K562 (cell line): ENCODE data around the gene ODAD2. TPM values are rescaled to one million over a fixed set of nuclear protein-coding genes. Genes with fewer than 3 reads are reported as not detected.

Experiments used
- ATAC-seq: fragments of 200-7000 bp; cut with Tn5 transposase; 3 replicates; pipeline ENCODE4 v1.9.1; 2020; ENCODE audit warnings: moderate library complexity
- BruUV-seq: library from RNA; stranded (reverse); fragments of 400-500 nt; replicated peaks from 2 replicates; lab custom pipeline; 2021; lab: Mats Ljungman, UMichigan
- CTCF ChIA-PET: fragments of 300-600 bp; formaldehyde crosslinking; extraction: SDS; loops from one replicate; lab custom pipeline; 2021; ENCODE audit warnings: low intra/inter-chr PET ratio; lab: Yijun Ruan, JAX
- POLR2A ChIA-PET: fragments of 300-600, 350-650 bp; sonication (Branson Sonifier 250); formaldehyde crosslinking; extraction: SDS; loops from one replicate; lab custom pipeline; 2021; ENCODE audit warnings: antibody characterized with exemption, inconsistent platforms; lab: Yijun Ruan, JAX
- DNase-seq, 4 experiments: peaks; one replicate each; pipeline versions ENCODE4 v3.0.0 to v3.0.0-alpha.2; 2011 to 2018; ENCODE audit warnings: low spot score in 3 of 4, mixed read lengths in 3 of 4; ENCODE audit errors: extremely low read depth in 1 of 4
- FAIRE-seq: peaks from 2 replicates; lab custom pipeline; 2011; peaks lifted over from hg19 to GRCh38; lab: Jason Lieb, UNC
- H2AFZ ChIP-seq: 2 replicates; pipeline ENCODE4 v1.6.0; 2011; ENCODE audit warnings: low read depth, low read length, control low read depth, inconsistent platforms
- H3K27ac ChIP-seq: fragments of 200-600 bp; 3 replicates; pipeline ENCODE4 v1.8.0; 2011; ENCODE audit warnings: low read depth, mild to moderate bottlenecking, control low read depth, inconsistent platforms, low read length, moderate library complexity, mixed read lengths; ENCODE audit errors: extremely low read depth
- H3K27me3 ChIP-seq, 2 experiments: fragments of 300-600 bp in 1 of 2; 2 replicates in 1 of 2; 3 replicates in 1 of 2; pipeline versions ENCODE4 v1.6.0 to v1.8.0; 2011; ENCODE audit warnings: inconsistent platforms in 2 of 2, low read length in 2 of 2, mild to moderate bottlenecking in 1 of 2, mixed read lengths in 1 of 2, moderate library complexity in 1 of 2; ENCODE audit not compliant: control insufficient read depth in 2 of 2, insufficient read depth in 2 of 2
- H3K36me3 ChIP-seq: fragments of 300-600 bp; 3 replicates; pipeline ENCODE4 v1.8.0; 2011; ENCODE audit warnings: mild to moderate bottlenecking, low read length, inconsistent platforms; ENCODE audit not compliant: control insufficient read depth, insufficient read depth
- H3K4me1 ChIP-seq, 2 experiments: fragments of 200-600 bp in 1 of 2; replicated peaks in 1 of 2; 2 replicates in 1 of 2; 3 replicates in 1 of 2; pipeline versions ENCODE4 v1.5.1 to v1.8.0; 2011; ENCODE audit warnings: inconsistent platforms in 2 of 2, low read length in 2 of 2, mild to moderate bottlenecking in 1 of 2, mixed read lengths in 1 of 2, moderate library complexity in 1 of 2; ENCODE audit not compliant: control insufficient read depth in 2 of 2, insufficient read depth in 2 of 2
- H3K4me2 ChIP-seq: 2 replicates; pipeline ENCODE4 v1.6.1; 2011; ENCODE audit warnings: low read length, control low read depth, inconsistent platforms, mixed read lengths; ENCODE audit not compliant: insufficient read depth
- H3K4me3 ChIP-seq: fragments of 200-600 bp; sonication (generic), shearing (Covaris generic); 2 replicates; pipeline ENCODE4 v1.5.1; 2016; ENCODE audit warnings: control low read depth, inconsistent platforms
- H3K79me2 ChIP-seq: fragments of 200-600 bp; 3 replicates; pipeline ENCODE4 v1.8.0; 2011; ENCODE audit warnings: low read length, inconsistent platforms; ENCODE audit not compliant: control insufficient read depth, insufficient read depth
- H3K9ac ChIP-seq, 2 experiments: 2 replicates each; pipeline versions ENCODE4 v1.6.0 to v1.6.1; 2011; ENCODE audit warnings: low read depth in 2 of 2, low read length in 2 of 2, control low read depth in 1 of 2, inconsistent platforms in 1 of 2, mild to moderate bottlenecking in 1 of 2, mixed read lengths in 1 of 2; ENCODE audit not compliant: insufficient read depth in 1 of 2
- H3K9me1 ChIP-seq: one replicate; pipeline ENCODE4 v1.6.0; 2011; ENCODE audit warnings: inconsistent platforms, mild to moderate bottlenecking, low read length, moderate library complexity; ENCODE audit not compliant: control insufficient read depth, insufficient read depth
- H3K9me3 ChIP-seq: replicated peaks from 2 replicates; pipeline ENCODE4 v1.5.1; 2011; ENCODE audit warnings: low read depth, low read length, inconsistent platforms; ENCODE audit not compliant: control insufficient read depth, insufficient read depth
- H4K20me1 ChIP-seq: replicated peaks from 2 replicates; pipeline ENCODE4 v1.6.1; 2011; ENCODE audit warnings: low read length, inconsistent platforms, mixed read lengths; ENCODE audit not compliant: control insufficient read depth, insufficient read depth
- HBP1 ChIP-seq: fragments of 450-650 bp; formaldehyde crosslinking; IDR thresholded peaks from 2 replicates; pipeline ENCODE4 v1.4.0; 2022; ENCODE audit warnings: missing genetic modification characterization
- IRF2 ChIP-seq: sonication (generic); formaldehyde crosslinking; IDR thresholded peaks from 2 replicates; pipeline ENCODE4 v1.8.1; 2022; ENCODE audit warnings: mild to moderate bottlenecking, missing genetic modification reagents
- POLR2A ChIP-seq: fragments of 450-650 bp; conservative IDR thresholded peaks from 2 replicates; pipeline ENCODE4 v1.6.1; 2016
- PRPF4 ChIP-seq: fragments of 200-400 bp; formaldehyde crosslinking; IDR thresholded peaks from one replicate; pipeline ENCODE4 v1.6.1; 2017; ENCODE audit warnings: low read length, low read depth, mild to moderate bottlenecking; ENCODE audit not compliant: insufficient read depth, poor library complexity, severe bottlenecking
- PYGO2 ChIP-seq: fragments of 450-650 bp; IDR thresholded peaks from 2 replicates; pipeline ENCODE4 v1.6.1; 2016; ENCODE audit warnings: mild to moderate bottlenecking, missing genetic modification characterization, moderate library complexity, missing compliant biosample characterization
- TEAD2 ChIP-seq: fragments of 450-650 bp; IDR thresholded peaks from 2 replicates; pipeline ENCODE4 v1.6.1; 2016; ENCODE audit warnings: missing genetic modification characterization, control low read depth, missing compliant biosample characterization
- ZFP91 ChIP-seq: sonication (generic); formaldehyde crosslinking; IDR thresholded peaks from 2 replicates; pipeline ENCODE4 v1.8.0; 2022; ENCODE audit warnings: mild to moderate bottlenecking, missing genetic modification reagents
- ZNF76 ChIP-seq: fragments of 250-450 bp; sonication (Bioruptor Pico); IDR thresholded peaks from 2 replicates; pipeline ENCODE4 v1.4.0; 2020; ENCODE audit warnings: mild to moderate bottlenecking, moderate library complexity, borderline replicate concordance
- WGBS: fragments of 100-300 bp; shearing (Covaris generic); methylation state at CpG from one replicate; pipeline ENCODE4 v1.1.6; 2016; ENCODE audit warnings: low coverage, mixed read lengths; ENCODE audit not compliant: insufficient coverage; ENCODE audit errors: missing lambda C conversion rate; 5-methylcytosine and 5-hydroxymethylcytosine counted together
- in situ Hi-C: fragments of 300-500 bp; cut with MboI; formaldehyde crosslinking; loops from 4 replicates; pipeline ENCODE4 v1.15.0; 2018; ENCODE audit warnings: inconsistent platforms, mixed read lengths
- intact Hi-C: fragments of 100-400 bp; cut with micrococcal nuclease; formaldehyde crosslinking; loops from 2 replicates; pipeline ENCODE4 v1.14.2; 2022
- polyA plus RNA-seq, 8 experiments: library from polyadenylated mRNA; depleted of rRNA in 4 of 8; stranded (reverse) in 5 of 8; unstranded in 3 of 8; fragments of >200 nt; fragmentation: Nextera tagmentation in 2 of 8; fragmentation: Illumina TruSeq in 1 of 8; extraction: Ambion mirVana in 2 of 8; extraction: Trizol in 1 of 8; gene quantifications; 2 replicates each; pipeline versions ENCODE4 v1.2.1 to v1.2.3, GENCODE V29; 2011 to 2014; ENCODE audit warnings: inconsistent platforms in 1 of 8, missing spikeins in 1 of 8
- total RNA-seq, 7 experiments: library from RNA; depleted of rRNA in 6 of 7; stranded (reverse); fragments of >200 nt in 6 of 7; fragmentation: Illumina TruSeq in 2 of 7; extraction: Trizol in 2 of 7; gene quantifications; 2 replicates each; pipeline versions ENCODE4 v1.2.1 to v1.2.3, GENCODE V29; 2011 to 2021; ENCODE audit warnings: low replicate concordance in 1 of 7

Gene ODAD2
- total and polyA plus RNA-seq, 9 of the 15 experiments (the other 6 are each of a cell fraction or from before 2014, with no cell fraction given) = not detected

GRCh38 chr10:27833792-27834191, 165.1 kb downstream of the ODAD2 start (continued):
- no peak for TF ChIP-seq ZNF76 (CRISPR knock-in tag)

GRCh38 chr10:27832826-27833225, 166.1 kb downstream of the ODAD2 start:
- no peak for TF ChIP-seq TEAD2 (tag)
- H3K9me3 ChIP-seq = no peaks in the 10 kb centered on the region

GRCh38 chr10:27826369-27826768, 172.5 kb downstream of the ODAD2 start:
- intact Hi-C loops = no loop called here
- no peak overlapping the region for H2AFZ ChIP-seq

More at GRCh38 chr10:27832826-27833225, 166.1 kb downstream of the ODAD2 start:
- in situ Hi-C loops = no loop called here
- BruUV-seq = no TSS peak
- H3K27ac ChIP-seq = no peak overlapping the region
- H3K27me3 ChIP-seq = no peaks in the 10 kb centered on the region; a peak in 1 of 5 replicates
- H3K4me2 ChIP-seq = no peak overlapping the region
- ChIA-PET CTCF (no interaction called here), POLR2A (no interaction called here)
- H3K9me1 ChIP-seq = no peaks in the 10 kb centered on the region
- H3K4me1 ChIP-seq = no peaks in the 10 kb centered on the region
- no peak overlapping the region for H3K9ac ChIP-seq
- WGBS = 0% methylated on average over 3 of the region's 3 CpGs
- no peak for DNase-seq
- H3K79me2 ChIP-seq = no peaks in the 10 kb centered on the region
- FAIRE-seq = no peak
- no peak overlapping the region for H3K4me3 ChIP-seq
- no peak overlapping the region for H2AFZ ChIP-seq
- no peak for ATAC-seq
- H4K20me1 ChIP-seq = no peaks in the 10 kb centered on the region
- intact Hi-C loops = no loop called here
- no peaks in the 10 kb centered on the region for H3K36me3 ChIP-seq

More at GRCh38 chr10:27826369-27826768, 172.5 kb downstream of the ODAD2 start:
- CTCF ChIA-PET = no interaction called here
- FAIRE-seq = no peak
- no peak for DNase-seq
- H3K36me3 ChIP-seq = no peaks in the 10 kb centered on the region
- H3K9me1 ChIP-seq = no peaks in the 10 kb centered on the region
- in situ Hi-C loops = no loop called here
- no peaks in the 10 kb centered on the region for H3K79me2 ChIP-seq
- H3K4me3 ChIP-seq = no peak overlapping the region
- BruUV-seq = no TSS peak
- H3K4me2 ChIP-seq = no peak overlapping the region
- no peak overlapping the region for H3K9ac ChIP-seq
- 5% methylated on average over 8 of the region's 9 CpGs for WGBS
- H3K27ac ChIP-seq = no peak overlapping the region
- H4K20me1 ChIP-seq = no peaks in the 10 kb centered on the region
- no peaks in the 10 kb centered on the region for H3K4me1 ChIP-seq
- TF ChIP-seq PRPF4 (no peak), ZFP91 (no peak), HBP1 (no peak), PYGO2 (tag) (no peak), IRF2 (CRISPR knock-in tag) (no peak), POLR2A (no peak)
- H3K27me3 ChIP-seq = no peaks in the 10 kb centered on the region
- no peak for ATAC-seq
- no peaks in the 10 kb centered on the region for H3K9me3 ChIP-seq
- POLR2A ChIA-PET = no interaction called here
